Measurements from ENCODE around the gene NSD1.

DNA sequence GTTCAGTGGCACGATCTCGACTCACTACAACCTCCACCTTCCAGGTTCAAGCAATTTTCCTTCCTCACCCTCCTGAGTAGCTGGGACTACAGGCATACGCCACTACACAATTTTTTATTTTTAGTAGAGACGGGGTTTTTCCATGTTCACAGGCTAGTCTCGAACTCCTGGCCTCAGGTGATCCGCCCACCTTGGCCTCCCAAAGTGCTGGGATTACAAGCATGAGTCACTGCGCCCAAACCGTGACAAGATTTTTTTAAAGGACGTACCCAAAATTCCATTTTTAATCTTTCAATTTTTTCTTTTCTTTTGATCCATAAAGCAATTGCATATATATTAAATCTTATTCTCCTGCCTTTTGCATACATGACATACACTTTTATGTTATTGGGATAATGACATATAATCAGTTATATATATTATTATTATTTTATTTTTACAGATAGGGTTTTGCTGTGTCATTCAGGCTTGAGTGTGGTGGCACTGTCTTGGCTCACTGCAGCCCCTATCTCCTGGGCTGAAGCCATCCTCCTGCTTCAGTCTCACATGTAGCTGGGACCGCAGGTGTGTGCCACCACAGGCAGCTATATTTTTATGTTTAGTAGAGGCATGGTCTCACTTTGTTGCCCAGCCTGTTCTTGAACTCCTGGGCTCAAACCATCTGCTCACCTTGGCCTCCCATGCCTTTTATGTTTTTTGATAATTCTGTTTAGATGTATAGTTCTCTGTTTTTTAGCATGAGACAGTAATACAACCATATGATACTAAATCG, 98.1 kb downstream of the NSD1 start:
- TF ChIP-seq CTCF (IDR thresholded peaks at IDR 0.05) = no peak
- no peak for TF ChIP-seq POLR2AphosphoS5 (IDR thresholded peaks at IDR 0.05)

Data from sigmoid colon (tissue), 4 donors.